Activated CD4-positive, CD25-positive, alpha-beta regulatory T cell treated with anti-CD3 and anti-CD28 coated beads, Interleukin-2, amount 50 U/mL, for 24 hours (primary cell): Measurements from ENCODE around the gene RB1.
A peak's percentile ranks its signal among the peaks of the same experiment; 100 is the strongest.

Experiments
- ATAC-seq, 2 donors: fragments of 150-1000 bp; cut with Tn5 transposase; one replicate each; pipeline ENCODE4 v1.10.0; 2021; ENCODE audit warnings: mild to moderate bottlenecking in 1 of 2, moderate library complexity in 1 of 2

Gene RB1

DNA sequence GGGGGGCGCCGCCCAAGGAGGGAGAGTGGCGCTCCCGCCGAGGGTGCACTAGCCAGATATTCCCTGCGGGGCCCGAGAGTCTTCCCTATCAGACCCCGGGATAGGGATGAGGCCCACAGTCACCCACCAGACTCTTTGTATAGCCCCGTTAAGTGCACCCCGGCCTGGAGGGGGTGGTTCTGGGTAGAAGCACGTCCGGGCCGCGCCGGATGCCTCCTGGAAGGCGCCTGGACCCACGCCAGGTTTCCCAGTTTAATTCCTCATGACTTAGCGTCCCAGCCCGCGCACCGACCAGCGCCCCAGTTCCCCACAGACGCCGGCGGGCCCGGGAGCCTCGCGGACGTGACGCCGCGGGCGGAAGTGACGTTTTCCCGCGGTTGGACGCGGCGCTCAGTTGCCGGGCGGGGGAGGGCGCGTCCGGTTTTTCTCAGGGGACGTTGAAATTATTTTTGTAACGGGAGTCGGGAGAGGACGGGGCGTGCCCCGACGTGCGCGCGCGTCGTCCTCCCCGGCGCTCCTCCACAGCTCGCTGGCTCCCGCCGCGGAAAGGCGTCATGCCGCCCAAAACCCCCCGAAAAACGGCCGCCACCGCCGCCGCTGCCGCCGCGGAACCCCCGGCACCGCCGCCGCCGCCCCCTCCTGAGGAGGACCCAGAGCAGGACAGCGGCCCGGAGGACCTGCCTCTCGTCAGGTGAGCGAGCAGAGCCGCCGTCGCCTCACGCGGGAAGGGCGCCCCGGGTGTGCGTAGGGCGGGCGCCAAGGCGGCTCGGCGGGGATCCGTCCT is at the start of gene RB1:
TSS of gene RB1 (plus strand) at position 393 of the 784 bp plus-strand sequence. CDS start at position 555, 162 bp downstream.
- ATAC-seq = peak; percentile 80 to 88

DNA sequence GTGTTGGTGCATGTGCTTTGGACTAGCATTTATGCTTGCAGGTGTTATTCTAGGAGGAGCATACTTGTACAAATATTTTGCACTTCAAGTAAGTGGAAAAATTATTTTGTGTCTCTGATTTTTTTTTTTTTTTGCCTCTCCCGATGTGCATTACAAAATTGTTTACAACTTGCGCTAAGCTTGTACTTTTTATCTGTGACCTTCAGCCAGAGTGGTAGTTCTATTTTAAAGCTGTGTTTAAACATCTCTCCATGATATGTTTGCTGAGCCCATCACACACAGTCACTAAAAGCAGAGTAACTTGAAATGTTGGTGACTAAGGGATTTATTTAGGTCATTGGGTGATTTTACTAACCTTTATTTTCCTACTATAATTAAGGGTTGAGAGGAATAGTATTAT is 49.7 kb upstream of the RB1 start:
- no peak for ATAC-seq

DNA sequence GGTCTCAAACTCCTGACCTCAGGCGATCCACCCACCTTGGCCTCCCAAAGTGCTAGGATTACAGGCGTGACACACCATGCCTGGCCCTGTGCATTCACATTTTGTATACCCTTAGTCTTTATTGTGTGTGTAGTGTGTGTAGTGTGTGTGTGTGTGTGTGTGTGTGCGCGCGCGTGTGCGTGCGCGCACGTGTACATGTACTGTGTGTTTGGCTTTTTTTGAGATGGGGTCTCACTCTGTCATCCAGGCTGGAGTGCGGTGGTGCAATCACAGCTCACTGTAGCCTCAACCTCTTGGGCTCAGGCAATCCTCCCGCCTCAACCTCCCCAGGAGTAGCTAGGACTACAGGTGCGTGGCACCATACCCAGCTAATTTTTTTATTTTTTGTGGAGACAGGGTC is 48.5 kb upstream of the RB1 start:
- no peak for ATAC-seq

DNA sequence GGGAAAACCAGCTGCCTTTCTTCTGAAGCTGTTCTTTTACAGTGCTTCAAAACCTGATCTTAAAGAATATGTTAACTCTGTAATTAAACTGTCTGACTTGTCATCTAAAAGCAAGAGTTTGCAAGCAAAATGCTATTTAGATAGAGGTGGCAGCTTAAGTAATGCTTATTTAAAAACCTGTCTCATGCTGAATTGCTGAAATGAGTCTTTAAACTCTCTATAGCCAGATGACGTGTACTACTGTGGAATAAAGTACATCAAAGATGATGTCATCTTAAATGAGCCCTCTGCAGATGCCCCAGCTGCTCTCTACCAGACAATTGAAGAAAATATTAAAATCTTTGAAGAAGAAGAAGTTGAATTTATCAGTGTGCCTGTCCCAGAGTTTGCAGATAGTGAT is 47.6 kb upstream of the RB1 start:
- ATAC-seq = peak; percentile 60 to 77

DNA sequence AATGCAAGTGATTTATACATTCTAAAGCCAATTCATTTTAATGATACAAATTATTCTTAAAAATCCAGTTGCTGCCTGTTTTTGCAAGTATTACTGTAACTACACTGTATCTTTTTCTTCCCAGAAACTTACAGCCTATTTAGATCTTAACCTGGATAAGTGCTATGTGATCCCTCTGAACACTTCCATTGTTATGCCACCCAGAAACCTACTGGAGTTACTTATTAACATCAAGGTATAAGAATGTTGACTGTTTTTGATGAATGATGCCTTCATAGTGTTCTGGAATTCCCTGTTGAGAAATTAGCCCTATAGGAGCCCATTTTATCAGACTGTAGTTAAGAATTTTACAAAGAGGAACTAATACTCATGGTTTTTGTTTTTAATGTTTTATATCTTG is 45.5 kb upstream of the RB1 start:
- ATAC-seq = no peak

DNA sequence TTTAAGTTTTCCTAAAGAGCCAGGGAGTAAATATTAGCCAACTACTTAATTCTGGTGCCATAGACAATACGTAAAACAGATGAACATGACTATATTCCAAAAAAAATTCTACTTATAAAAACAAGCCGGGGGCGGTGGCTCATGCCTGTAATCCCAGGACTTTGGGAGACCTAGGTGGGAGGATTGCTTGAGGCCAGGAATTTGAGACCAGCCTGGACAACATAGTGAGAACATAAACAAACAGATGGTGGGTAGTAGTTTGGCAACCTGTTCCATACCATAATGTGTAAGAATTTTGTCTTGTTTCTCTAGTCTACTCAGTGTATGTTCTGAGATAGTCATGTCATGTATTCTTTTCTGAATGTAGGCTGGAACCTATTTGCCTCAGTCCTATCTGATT is 45.1 kb upstream of the RB1 start:
- no peak for ATAC-seq

DNA sequence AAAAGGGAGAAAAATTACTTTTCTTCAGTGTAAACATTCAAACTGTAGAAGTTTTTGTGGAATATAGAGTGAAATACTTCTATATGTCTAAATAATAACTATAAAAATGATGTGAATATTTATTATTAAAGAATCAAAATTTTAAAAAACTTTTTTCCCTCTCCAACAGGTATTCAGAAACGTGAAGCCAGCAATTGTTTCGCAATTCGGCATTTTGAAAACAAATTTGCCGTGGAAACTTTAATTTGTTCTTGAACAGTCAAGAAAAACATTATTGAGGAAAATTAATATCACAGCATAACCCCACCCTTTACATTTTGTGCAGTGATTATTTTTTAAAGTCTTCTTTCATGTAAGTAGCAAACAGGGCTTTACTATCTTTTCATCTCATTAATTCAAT is 42.6 kb upstream of the RB1 start:
- no peak for ATAC-seq

DNA sequence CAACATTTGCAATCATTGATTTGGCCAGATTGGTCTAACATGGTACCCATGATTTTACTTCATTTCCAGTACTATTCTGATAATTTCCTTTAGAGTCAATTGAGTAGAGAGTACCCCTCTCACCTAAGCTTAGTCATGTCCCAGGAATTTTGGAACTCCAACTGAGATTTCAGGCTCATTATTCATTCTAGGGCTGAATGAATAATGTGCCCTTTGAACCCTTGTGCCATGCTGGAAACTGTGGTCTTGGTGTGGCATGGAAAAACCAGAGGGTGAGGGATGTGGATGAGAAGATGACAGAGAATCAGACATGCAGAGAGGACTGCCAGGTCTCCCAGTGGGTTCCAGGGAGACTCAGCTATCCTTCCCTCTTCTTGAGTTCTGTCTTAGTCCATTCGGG is 40.4 kb upstream of the RB1 start:
- no peak for ATAC-seq

DNA sequence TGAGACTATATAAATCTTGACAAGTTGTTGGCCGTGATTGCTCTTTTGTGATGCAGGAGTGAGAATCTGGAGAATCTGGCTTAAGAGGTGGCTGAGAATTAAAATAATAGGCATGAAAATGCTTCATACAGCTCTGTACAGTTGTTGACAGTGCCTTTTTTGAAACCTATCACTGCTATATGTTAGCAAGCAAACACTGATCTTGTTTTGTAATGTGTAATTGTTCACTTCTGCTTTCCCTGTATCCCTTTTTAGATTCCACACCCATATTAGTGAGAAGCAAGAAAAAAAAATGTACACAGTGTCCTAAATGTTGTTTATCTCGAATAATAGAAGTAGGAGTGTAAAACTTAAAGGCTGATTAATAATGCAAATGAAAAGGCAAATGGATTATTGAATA is 39.5 kb upstream of the RB1 start:
- no peak for ATAC-seq

DNA sequence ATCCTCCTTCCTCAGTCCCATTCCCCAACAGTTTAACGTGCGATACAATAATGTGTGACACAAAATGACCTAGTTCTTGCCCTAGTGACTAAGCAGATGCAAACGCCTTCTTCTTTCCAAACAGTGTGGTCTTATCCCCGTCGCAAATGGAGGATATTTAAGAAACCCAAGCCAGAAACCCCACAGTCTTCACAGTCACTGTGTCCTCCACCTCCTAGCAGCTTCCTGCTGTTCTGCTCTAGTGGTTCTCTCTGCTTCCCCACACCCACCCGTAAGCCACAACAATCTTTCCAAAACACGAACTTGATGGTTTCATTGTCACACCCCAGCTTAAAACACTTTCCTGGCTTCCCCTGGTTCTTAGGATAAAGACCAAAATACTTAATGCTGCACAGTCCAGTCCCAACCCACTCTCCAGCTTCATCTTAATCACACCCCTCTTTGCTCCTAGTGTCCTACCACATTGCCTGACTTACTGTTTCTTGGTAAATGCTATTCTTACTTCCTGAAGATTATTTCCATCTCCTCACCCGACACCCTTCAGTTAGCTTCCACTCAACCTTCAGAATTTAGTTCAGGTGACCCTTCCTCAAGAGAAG is 38.2 kb upstream of the RB1 start:
- peak in 1 of 2 donors; percentile 55 for ATAC-seq

DNA sequence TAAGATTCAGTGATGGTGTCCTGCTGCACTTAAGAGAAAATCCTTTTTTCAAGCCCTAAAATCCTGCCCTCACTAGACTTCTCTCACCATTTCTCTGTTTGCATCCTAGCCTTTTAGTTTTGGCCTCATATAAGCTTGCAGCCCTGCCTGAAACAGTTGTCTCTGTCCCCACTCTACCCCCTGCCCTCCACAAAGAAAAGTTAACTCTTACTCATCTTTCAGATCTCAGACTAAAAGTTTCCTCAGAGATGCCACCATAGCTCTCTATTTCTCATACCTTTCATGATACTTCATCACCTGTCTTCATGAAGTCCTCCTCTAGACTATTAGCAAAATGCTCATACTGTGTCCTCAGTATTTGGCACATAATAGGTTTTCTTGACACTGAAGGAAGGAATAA is 37.4 kb upstream of the RB1 start:
- ATAC-seq = peak; percentile 65 to 82

DNA sequence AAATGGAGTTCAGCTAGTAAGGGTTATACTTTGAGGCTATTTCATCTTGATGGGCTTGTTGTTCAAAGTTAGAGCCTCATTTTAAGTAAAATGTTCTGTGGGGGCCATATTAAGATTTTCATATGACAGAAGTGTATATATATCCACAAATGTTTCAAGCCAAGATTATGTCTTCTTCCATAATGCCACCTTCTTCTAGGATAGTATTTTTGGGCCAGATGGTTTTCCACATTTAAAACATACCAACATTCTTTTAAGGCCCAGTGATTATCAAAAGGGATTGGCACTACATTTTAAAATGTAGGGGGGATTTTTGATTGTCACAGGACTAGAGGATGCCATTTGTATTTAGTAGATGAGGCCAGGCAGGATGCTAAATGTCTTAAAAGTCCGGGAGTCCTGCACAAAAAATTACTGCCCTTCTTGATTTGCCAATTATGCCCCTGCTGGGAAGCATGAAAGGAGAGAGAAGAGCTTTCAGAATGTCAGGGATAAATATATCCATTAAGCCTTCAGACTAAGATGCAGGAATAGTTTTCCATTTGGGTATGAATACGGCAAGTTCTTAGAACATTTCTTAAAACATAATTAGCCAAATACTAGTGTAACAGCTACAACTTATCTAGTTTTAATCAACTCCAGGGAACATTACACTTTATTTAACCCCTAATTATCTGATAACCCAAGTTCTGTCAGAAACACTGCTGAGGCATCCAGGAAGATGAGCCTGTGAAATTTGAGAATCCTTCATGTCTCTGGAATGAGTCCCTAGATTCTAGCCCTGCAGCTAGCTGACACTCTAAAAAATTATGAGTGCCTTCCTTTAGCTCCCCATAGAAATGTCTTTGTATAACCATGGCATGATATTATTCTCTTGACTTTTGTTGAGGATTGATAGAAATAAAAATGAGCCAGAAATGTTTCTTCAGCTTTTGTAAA is 36.6 kb upstream of the RB1 start:
- ATAC-seq = no peak

DNA sequence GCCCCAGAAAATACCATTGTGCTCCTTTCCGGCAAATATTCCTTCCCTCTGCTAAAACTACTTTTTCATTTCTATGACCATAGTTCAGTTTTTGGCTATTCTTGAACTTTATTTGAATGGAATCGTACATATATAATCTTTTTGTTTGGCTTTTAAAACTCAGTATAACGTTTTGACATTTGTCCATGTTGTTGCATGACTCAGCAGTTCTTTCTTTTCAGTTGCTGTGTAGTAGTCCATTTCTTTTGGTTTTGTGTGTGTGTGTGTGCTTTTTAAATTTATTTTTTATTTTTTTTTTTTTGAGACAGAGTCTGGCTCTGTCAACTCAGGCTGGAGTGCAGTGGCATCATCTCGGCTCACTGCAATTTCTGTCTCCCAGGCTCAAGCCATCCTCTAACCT is 35.5 kb upstream of the RB1 start:
- no peak for ATAC-seq

DNA sequence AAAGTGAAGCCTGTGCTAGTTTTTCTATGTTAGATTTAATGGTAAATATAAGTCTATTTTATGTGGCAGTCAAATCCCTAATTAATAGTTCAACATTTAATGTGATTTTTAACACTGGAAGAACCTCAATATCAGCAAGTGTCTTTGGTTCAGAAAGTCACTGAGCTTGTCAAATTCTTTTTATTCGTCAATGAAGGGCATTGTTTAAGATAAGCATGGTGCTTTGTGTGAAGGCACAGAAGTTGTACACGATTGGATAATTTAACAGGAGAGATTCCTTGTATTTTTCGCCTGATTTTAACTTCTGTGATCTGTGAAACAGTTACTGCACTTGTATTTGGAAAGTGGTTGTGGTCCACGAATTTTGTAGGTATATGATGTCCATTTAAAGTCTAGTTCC is 30.2 kb upstream of the RB1 start:
- no peak for ATAC-seq

DNA sequence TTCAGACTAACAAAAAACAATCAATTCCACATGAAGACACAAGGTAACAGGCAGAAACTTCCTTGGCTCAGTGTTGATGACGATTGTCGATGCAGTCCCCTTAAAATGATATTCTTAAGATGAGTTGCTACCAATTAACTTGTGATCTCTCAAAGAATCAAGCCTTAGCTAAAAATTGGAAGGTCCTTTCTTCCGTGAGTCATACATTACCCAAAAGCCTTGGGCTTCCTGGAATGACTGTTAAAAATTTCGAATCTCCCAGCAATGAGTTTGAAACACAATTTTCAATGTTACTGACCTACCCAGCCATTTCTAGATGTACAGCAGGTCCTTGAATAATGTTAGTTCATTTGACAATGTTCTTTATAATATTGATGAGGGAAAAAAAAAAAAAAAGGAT is 28.0 kb upstream of the RB1 start:
- ATAC-seq = peak in 1 of 2 donors; percentile 33

DNA sequence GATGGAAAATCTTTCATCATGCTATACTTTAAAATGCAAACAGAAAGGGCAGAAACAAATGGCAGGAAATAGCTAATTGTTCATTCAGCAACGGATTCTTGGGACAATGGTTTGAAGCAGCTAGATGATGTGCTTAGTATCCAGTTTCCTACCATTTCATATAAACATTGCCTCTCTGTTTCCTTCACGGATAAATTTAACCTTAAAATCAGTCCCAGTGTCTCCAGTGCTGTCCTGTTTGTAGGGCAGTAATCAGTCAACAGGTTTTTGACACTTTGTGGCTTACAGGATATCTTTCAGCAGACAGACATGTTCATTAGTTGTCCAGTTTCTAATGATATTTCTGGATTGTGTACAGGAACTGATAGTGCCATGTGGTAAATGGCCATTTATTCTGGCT is 24.7 kb upstream of the RB1 start:
- no peak for ATAC-seq

DNA sequence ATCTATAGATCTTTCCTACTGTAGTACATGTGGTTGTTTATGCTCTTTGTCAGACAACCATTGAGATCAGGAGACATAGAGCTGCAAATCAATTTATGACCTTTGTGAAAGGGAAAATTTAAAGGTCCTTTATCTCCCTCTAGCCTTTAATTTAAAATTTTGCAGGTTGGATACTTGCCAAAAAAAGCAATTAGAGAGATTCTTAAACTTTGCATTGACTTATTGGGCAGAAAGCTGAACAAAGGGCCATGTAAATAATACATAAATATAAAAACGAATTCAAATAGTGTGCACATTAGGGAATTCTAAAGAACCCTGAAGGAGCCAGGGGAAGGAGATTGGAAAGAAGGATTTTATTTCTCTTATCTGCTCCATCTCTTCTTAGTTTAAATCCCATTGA is 22.0 kb upstream of the RB1 start:
- ATAC-seq = no peak

DNA sequence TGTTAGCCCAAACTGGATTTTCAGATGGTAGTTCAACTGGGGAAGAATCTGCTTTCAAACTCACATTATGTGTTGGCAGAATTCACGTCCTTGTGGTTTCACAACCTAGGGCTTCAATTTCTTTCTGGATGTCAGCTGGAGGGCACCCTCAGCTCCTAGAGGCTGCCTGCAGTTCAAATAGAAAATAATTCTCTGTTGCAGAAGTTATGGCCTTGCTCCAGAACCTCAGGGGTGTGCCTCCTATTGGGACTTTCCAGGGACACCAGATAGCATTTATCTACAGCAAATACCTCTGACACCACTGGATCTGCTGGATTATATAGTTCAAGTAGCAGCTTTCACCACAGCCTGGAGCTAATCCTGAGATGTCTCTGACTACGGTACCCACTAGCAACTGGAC is 11.8 kb upstream of the RB1 start:
- no peak for ATAC-seq

DNA sequence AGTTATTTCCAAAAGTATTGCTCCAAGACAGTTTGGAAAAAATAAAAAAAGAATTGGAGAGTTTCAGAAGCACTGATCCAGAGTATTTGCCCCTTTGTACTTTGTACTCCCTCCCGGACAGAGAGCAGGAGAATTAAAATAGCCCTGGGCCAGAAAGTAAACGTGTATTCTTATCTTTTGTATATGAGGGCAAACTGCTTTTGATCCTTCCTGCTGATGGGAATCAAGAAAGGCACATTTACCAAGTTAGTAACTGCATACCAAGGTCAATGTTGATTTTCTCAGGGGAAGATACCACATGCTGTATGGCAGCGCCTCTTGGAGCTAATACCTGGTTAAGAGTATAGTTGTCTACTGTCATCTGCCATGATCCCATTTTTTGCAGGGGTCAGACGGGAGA is 10.9 kb upstream of the RB1 start:
- ATAC-seq = no peak

DNA sequence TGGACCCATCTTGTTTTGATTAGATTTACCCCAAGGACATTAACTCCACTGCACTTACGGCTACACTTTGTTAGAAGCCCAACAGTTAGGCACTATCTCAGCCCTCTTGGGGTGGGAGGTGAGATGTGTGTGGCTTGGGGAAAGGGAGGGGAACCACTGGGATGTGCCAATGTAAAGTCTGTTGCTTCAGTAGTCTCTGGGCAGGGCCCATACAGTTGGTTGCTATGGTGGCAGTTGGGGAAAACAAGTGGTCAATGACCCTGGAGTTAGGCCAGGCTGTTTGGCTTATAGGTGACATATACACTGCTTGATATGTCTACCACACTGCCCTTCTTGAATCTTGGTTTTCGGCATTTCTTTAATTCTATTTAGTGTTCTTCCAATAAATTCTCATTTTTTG is 8.9 kb upstream of the RB1 start:
- ATAC-seq = no peak

DNA sequence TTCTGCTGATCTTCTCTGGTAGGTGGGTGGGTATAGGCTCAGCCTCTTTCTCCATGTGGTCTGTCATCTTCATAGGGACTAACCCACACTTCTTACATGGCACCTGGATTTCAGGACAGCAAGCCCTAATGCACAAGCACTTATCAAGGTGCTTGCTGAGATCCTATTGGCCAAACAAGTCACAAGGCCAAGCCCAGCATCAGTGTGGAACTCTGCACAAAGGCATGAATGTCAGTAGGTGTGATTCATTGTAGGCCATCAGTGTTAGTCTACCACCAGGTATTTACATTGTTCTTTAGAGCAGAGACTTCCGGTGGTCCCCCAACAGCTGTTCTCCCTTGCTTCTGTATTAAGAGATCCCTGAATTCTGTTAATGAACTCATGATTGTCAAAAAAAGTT is 8.3 kb upstream of the RB1 start:
- no peak for ATAC-seq

DNA sequence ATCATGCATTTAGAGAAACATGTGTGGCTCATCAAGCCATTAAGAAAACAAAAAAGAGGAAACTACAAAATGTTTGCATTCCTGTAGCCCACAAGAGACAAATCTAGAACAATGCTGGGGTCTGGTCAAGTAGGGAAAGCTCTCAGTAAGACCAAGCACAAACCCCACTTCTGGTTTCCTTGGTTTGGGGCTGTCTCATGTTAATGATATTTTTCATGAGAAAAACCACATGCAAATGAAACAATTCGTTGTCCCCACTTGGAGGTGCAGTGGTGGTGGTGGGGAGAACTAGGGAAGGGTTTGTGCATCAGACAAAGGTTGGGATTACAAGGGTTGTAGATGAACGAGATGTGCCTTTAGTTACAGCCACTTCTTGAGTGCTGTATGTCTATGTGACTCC is 7.0 kb upstream of the RB1 start:
- ATAC-seq = no peak

DNA sequence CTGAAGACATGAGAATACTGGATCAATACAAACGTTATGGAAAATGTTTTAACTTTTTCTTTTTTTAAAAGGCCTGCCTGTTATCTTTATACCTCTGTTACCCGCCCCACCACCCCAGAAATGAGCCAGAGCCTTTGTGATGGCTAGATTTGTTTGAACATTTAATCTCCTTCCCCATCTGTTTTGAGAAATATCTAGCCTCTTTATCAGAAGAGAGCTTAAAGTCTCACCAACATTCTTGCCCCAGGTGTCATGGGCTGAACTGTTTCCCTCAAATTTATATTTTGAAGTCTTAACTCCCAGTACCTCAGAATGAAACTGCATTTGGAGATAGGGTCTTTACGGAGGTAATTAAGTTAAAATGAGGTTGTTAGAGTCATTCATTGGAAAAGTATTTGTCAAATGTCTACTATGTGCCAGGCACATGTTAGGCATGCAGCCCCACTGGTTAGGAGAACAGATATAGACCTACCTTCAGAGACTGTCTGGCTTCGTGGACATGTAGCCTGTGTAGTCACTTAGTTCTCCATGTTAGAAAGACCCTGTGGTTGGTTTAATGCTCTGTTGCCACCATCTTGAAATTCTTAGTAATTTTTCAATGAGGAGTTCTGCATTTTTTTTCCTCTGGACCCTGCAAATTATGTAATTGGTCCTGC is 6.3 kb upstream of the RB1 start:
- ATAC-seq = no peak
